Ascending aorta (tissue), 2 donors: Measurements from ENCODE around the gene KCP. TPM values are rescaled to one million over a fixed set of nuclear protein-coding genes. Genes with fewer than 3 reads are reported as not detected.

Experiments
- DNase-seq, 2 donors: peaks; one replicate each; pipeline ENCODE4 v3.0.0-alpha.2; 2019; ENCODE audit warnings: low spot score in 2 of 2
- H3K27ac ChIP-seq, 2 donors: fragments of 200-600 bp; sonication (generic); one replicate each; pipeline ENCODE4 v1.5.1; 2016 to 2017; ENCODE audit warnings: mild to moderate bottlenecking in 1 of 2
- H3K27me3 ChIP-seq: fragments of 200-600 bp; sonication (generic); one replicate; pipeline ENCODE4 v1.5.1; 2017
- H3K36me3 ChIP-seq, 2 donors: fragments of 200-600 bp; sonication (generic); one replicate each; pipeline ENCODE4 v1.5.1; 2016
- H3K4me1 ChIP-seq, 2 donors: fragments of 200-600 bp; sonication (generic); one replicate each; pipeline ENCODE4 v1.5.1; 2016 to 2017; ENCODE audit warnings: mild to moderate bottlenecking in 1 of 2
- H3K4me3 ChIP-seq, 2 donors: fragments of 200-600 bp; sonication (generic); one replicate each; pipeline ENCODE4 v1.5.1; 2016 to 2017; ENCODE audit warnings: mild to moderate bottlenecking in 1 of 2
- H3K9me3 ChIP-seq, 2 donors: fragments of 200-600 bp; sonication (generic); one replicate each; pipeline ENCODE4 v1.5.1; 2016
- CTCF ChIP-seq, 3 experiments: fragments of 200-600 bp in 2 of 3; fragments of 450-650 bp in 1 of 3; sonication (generic) in 2 of 3; IDR thresholded peaks; one replicate each; pipeline ENCODE4 v1.5.1; 2016 to 2019; ENCODE audit warnings: antibody characterized with exemption in 3 of 3, mild to moderate bottlenecking in 1 of 3, moderate library complexity in 1 of 3
- intact Hi-C: fragments of 100-400 bp; cut with DNase I; formaldehyde crosslinking; loops from one replicate; pipeline ENCODE4 v1.15.1; 2023
- total RNA-seq: library from RNA; depleted of rRNA; stranded (reverse); fragments of >200 nt; gene quantifications from one replicate; pipeline ENCODE4 v1.1.0, GENCODE V29; 2016

Gene KCP
- total RNA-seq, 1 donor from 2014 or later: 1.2 TPM

DNA sequence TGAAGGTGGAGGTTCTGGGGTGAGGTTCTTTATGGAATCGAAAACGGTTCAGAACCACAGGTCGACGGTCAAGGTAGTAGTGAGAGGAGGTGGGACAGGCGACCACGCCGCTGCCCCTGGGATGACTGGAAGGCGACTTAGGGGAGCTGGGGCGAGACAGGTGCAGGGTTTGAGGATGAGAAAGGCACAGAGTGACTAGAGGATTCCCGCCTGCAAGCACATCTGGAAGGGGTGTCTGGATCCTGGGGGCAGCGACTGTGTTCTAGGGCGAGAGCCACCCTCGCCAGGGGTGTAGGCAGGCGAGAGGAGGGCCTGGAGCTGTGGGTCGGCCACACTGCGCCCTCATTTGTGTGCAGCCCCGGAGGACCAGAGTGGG lies 26.8 kb upstream of the KCP start:
- H3K27ac ChIP-seq: peak overlapping the region in 1 of 2 donors; percentile 8
- no peaks in the 10 kb centered on the region for H3K9me3 ChIP-seq
- no peaks in the 10 kb centered on the region for H3K27me3 ChIP-seq
- TF ChIP-seq CTCF (IDR thresholded peaks at IDR 0.05): no peak
- H3K4me1 ChIP-seq: peaks cover 4 to 8% of the 10 kb centered on the region in 2 donors
- peak in 1 of 2 donors; percentile 61 for DNase-seq
- H3K36me3 ChIP-seq: no peaks in the 10 kb centered on the region
- peak overlapping the region; percentile 56 to 95 for H3K4me3 ChIP-seq
- intact Hi-C loops: no loop called here

DNA sequence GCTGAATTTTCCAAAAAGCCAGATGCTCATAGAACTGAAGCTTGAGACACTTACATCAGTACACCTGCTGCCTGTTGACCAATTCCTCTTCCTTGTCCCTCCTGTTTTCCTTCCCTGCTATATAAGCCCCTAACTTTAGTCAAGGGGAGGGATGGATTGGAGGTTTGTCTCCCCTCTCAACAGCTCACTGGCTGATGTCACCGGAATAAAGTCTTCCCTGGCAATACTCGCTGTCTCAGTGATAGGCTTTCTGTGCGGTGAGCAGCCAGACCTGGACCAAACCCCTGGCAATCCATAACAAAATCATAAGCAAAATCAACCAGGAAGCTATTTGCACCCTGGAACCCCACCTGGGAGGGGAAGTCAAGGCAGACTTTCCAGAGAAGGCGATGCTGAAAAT lies 26.3 kb upstream of the KCP start:
- peak in 1 of 2 donors; percentile 16 for DNase-seq
- Histone ChIP-seq H3K27me3 (no peaks in the 10 kb centered on the region), H3K27ac (no peak overlapping the region), H3K36me3 (no peaks in the 10 kb centered on the region), H3K9me3 (no peaks in the 10 kb centered on the region), H3K4me3 (no peak overlapping the region), H3K4me1 (peaks cover 4 to 8% of the 10 kb centered on the region in 2 donors)
- intact Hi-C loops: no loop called here
- TF ChIP-seq CTCF (IDR thresholded peaks at IDR 0.05): no peak

GRCh38 chr7:128935342-128935730 lies 24.8 kb upstream of the KCP start:
- H3K4me1 ChIP-seq: peaks cover 4 to 8% of the 10 kb centered on the region in 2 donors
- H3K27me3 ChIP-seq: no peaks in the 10 kb centered on the region
- no peaks in the 10 kb centered on the region for H3K9me3 ChIP-seq
- TF ChIP-seq CTCF (IDR thresholded peaks at IDR 0.05): no peak
- H3K36me3 ChIP-seq: no peaks in the 10 kb centered on the region
- DNase-seq: no peak
- no peak overlapping the region for H3K27ac ChIP-seq
- H3K4me3 ChIP-seq: no peak overlapping the region
- intact Hi-C loops: no loop called here

DNA sequence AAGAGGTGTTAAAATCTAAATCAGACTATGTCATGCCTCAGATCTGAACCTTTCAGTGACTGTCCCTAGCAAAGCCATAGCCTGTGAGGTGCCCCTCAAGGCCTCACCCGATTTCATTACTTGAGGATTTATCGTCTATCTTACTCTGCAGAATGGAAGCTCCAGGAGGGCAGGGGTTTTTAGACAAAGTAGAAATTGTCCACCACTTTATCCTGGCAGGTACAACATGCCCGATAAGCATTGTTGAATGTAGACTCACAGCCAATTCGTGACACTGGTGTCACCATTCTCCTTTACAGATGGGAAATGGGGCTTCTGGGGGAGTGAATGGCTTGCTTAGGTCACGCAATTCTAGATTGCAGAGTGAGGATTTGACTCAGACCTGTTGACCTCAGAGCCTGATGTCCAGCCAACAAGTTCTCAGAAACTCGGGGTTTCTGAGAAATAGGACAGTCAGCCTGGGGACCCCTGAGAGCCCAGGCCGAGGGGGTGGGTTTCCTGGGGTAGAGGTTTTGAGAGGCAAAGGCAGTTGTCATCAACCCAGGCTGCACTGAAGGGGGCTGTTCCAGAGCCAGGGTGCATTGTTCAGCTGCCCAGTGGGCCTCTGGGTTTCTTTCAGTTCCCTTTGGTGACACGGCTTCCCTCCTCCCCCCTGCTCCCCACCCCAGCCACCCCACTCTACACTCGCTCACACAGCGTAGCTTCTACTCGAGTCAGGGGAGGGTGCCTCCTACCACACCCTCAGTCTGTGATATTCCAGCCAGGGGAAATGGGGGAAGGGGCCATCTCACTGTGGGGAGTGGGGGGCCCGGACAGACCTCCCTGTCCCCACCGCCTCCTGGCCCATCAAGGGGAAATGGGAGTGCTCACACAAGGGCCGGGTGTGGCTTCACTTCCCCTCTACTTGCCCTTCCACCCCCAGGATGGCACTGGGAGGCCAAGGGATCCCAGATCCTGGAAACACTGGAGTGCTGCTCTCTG lies 24.1 kb upstream of the KCP start:
- peak in 1 of 2 donors; percentile 64 for DNase-seq
- Histone ChIP-seq H3K4me3 (no peak overlapping the region), H3K9me3 (no peaks in the 10 kb centered on the region), H3K4me1 (peaks cover 4 to 8% of the 10 kb centered on the region in 2 donors), H3K36me3 (no peaks in the 10 kb centered on the region), H3K27me3 (no peaks in the 10 kb centered on the region), H3K27ac (no peak overlapping the region)
- no peak for TF ChIP-seq CTCF (IDR thresholded peaks at IDR 0.05)
- intact Hi-C loops: no loop called here

GRCh38 chr7:128933180-128933891 lies 22.8 kb upstream of the KCP start:
- no peaks in the 10 kb centered on the region for H3K27me3 ChIP-seq

More at GRCh38 chr7:128933180-128933891, 22.8 kb upstream of the KCP start:
- Histone ChIP-seq H3K27ac (no peak overlapping the region), H3K36me3 (no peaks in the 10 kb centered on the region), H3K4me1 (peaks cover 3 to 4% of the 10 kb centered on the region in 2 donors), H3K9me3 (no peaks in the 10 kb centered on the region), H3K4me3 (no peak overlapping the region)
- intact Hi-C loops: no loop called here
- DNase-seq: no peak
- no peak for TF ChIP-seq CTCF (IDR thresholded peaks at IDR 0.05)
